ENCODE measurements around the gene ZNF714. TPM values are rescaled to one million over a fixed set of nuclear protein-coding genes. Genes with fewer than 3 reads are reported as not detected.

ZNF714 gene
- 6.4 TPM for total RNA-seq

DNA sequence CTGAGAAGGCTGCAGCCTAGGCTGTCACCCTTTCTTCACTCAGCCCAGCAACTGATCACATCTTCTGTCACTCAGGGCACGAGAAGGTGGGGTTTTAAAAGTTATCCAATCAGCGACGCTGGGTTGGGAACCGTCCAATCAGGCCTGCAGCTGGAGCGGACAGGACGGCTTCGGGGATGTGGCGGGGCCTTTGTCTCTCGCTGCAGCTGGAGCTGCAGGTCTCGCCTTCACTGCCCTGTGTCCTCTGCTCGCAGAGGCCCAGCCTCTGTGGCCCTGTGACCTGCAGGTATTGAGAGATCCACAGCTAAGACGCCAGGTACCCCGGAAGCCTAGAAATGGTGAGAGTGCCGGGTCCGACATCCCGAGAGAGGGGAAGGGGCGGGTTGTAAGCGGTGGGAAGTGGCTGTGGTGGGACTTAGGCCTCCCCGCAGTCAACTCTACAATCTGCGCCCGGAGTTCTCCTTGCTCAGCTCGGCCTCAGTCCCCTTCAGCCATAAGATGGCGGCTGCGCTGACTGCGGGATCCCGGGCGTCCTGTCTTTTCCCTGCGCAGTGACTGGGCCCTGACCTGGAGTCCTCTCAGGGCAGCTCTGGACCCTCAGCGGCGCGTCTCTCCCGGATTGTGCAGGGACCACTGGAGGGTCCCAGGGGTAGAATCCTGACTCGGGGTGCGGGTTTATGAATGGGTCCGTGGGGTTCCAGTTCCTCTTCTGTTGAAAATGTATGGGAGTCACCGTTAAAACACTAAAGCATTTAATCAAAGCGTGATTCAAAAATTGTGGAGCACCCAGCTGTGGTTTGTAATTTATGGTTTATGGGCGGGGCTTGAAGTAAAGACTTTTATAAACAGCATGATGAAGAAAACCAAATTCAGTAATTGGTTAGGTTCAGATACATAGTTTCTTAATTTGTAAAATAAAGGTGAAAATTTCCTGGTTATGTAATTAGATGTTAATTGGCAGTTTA, at the start of gene ZNF714:
Gene ZNF714 (plus strand): TSS at position 193 of the 965 bp plus-strand sequence. CDS start 16,066 bp downstream, outside the sequence.
- no peaks in the 10 kb centered on the region for H3K36me3 ChIP-seq
- DNase-seq (ENCODE audit: extremely low spot score in 2 of 2), result no peak
- peak within 1 kb of the TSS; percentile 49 to 65 for H3K4me3 ChIP-seq
- no peaks in the 10 kb centered on the region for H3K9me3 ChIP-seq
- no peaks in the 10 kb centered on the region for H3K27me3 ChIP-seq
- intact Hi-C loops (cut with DNase I), result no loop called here
- H3K27ac ChIP-seq, result peak within 1 kb of the TSS; percentile 68
- TF ChIP-seq POLR2A (IDR thresholded peaks at IDR 0.05), result no peak
- TF ChIP-seq CTCF (IDR thresholded peaks at IDR 0.05), result no peak
- peak; percentile 48 to 63 for TF ChIP-seq POLR2AphosphoS5 (IDR thresholded peaks at IDR 0.05; ENCODE audit: insufficient read depth in 1 of 2, low read depth in 1 of 2)
- H3K4me1 ChIP-seq, result peaks cover 5% of the 10 kb centered on the region

GRCh38 chr19:21045028-21045427, 37.0 kb upstream of the ZNF714 start:
- H3K4me1 ChIP-seq, result no peaks in the 10 kb centered on the region
- peaks cover 0 to 67% of the 10 kb centered on the region in 2 donors for H3K36me3 ChIP-seq
- TF ChIP-seq POLR2AphosphoS5 (IDR thresholded peaks at IDR 0.05; ENCODE audit: insufficient read depth in 1 of 2, low read depth in 1 of 2), result no peak
- TF ChIP-seq POLR2A (IDR thresholded peaks at IDR 0.05), result no peak
- no peak for TF ChIP-seq CTCF (IDR thresholded peaks at IDR 0.05)
- intact Hi-C loops (cut with DNase I), result no loop called here
- DNase-seq (ENCODE audit: extremely low spot score in 2 of 2), result no peak
- no peak overlapping the region for H3K4me3 ChIP-seq
- H3K27me3 ChIP-seq, result no peaks in the 10 kb centered on the region
- H3K27ac ChIP-seq, result no peak overlapping the region
- peaks cover 14% of the 10 kb centered on the region for H3K9me3 ChIP-seq

DNA sequence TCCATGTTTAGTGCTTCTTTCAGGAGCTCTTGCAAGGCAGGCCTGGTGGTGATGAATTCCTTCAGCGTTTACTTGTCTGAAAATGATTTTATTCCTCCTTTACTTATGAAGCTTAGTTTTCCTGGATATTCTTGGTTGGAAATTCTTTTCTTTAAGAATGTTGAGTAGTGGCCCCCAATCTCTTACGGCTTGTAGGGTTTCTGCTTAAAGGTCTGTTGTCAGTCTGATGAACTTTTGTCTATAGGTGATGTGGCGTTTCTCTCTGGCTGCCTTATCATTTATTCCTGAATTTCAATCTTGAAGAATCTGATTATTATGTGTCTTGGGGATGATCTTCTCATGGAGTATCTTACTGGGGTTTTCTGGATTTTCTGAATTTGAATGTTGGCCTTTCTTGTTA, 35.5 kb upstream of the ZNF714 start:
- Histone ChIP-seq H3K4me3 (no peak overlapping the region), H3K9me3 (peaks cover 15% of the 10 kb centered on the region), H3K27ac (no peak overlapping the region), H3K36me3 (peaks cover 0 to 77% of the 10 kb centered on the region in 2 donors), H3K4me1 (no peaks in the 10 kb centered on the region), H3K27me3 (no peaks in the 10 kb centered on the region)
- intact Hi-C loops (cut with DNase I), result no loop called here
- DNase-seq (ENCODE audit: extremely low spot score in 2 of 2), result no peak
- no peak for TF ChIP-seq CTCF (IDR thresholded peaks at IDR 0.05)
- TF ChIP-seq POLR2A (IDR thresholded peaks at IDR 0.05), result no peak
- TF ChIP-seq POLR2AphosphoS5 (IDR thresholded peaks at IDR 0.05; ENCODE audit: insufficient read depth in 1 of 2, low read depth in 1 of 2), result no peak

DNA sequence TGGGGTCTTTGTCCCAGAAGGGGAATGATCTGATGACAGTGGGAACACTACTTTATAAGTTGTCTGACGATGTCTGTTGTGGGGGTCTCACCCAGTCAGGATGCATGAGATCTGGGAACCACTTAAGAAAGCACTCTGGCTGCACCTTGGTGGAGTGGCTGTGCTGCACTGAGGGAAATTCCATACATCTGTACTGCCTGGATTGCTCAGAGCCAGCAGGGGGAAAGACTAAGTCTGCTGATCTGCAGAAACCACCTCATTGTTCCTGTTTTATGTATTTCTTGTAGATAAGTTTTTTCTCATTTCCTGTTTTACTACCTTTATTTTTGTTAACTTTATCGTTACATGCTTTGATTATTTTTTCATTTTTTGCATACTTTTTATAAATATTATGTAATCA, 34.3 kb upstream of the ZNF714 start:
- no peaks in the 10 kb centered on the region for H3K27me3 ChIP-seq
- no peak overlapping the region for H3K27ac ChIP-seq
- peaks cover 0 to 76% of the 10 kb centered on the region in 2 donors for H3K36me3 ChIP-seq
- peaks cover 22% of the 10 kb centered on the region for H3K9me3 ChIP-seq
- no peaks in the 10 kb centered on the region for H3K4me1 ChIP-seq
- no peak for TF ChIP-seq POLR2A (IDR thresholded peaks at IDR 0.05)
- TF ChIP-seq CTCF (IDR thresholded peaks at IDR 0.05), result no peak
- TF ChIP-seq POLR2AphosphoS5 (IDR thresholded peaks at IDR 0.05; ENCODE audit: insufficient read depth in 1 of 2, low read depth in 1 of 2), result no peak
- no peak for DNase-seq (ENCODE audit: extremely low spot score in 2 of 2)
- no peak overlapping the region for H3K4me3 ChIP-seq
- intact Hi-C loops (cut with DNase I), result no loop called here

DNA sequence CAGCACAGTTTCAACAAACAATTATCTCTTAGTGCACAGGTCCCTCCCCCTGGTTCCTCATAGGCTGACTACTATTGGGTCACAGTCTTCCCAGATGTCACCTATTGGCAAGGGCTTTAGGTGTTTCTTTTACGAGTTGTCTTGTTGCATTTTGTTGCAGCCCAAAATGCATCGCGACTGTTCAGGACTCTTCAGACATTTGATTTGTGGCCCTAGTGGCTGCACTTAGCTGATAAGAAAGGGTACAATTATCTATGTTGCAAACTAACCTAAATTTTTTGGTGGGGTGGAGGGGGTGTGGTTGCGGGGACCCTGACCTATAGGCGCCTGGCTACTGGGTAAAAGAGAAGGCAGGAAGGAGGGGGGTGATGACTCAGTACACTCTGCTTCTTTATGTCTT, 29.1 kb upstream of the ZNF714 start:
- intact Hi-C loops (cut with DNase I), result no loop called here
- Histone ChIP-seq H3K36me3 (peaks cover 7 to 79% of the 10 kb centered on the region in 2 donors), H3K27me3 (no peaks in the 10 kb centered on the region), H3K4me3 (no peak overlapping the region), H3K27ac (no peak overlapping the region), H3K9me3 (peaks cover 23% of the 10 kb centered on the region), H3K4me1 (no peaks in the 10 kb centered on the region)
- TF ChIP-seq POLR2A (IDR thresholded peaks at IDR 0.05) (no peak), CTCF (IDR thresholded peaks at IDR 0.05) (no peak), POLR2AphosphoS5 (IDR thresholded peaks at IDR 0.05; ENCODE audit: insufficient read depth in 1 of 2, low read depth in 1 of 2) (no peak)
- no peak for DNase-seq (ENCODE audit: extremely low spot score in 2 of 2)
